HCT116 (cell line): ENCODE measurements around the gene TMEM217.

ENCODE experiments used
- CTCF ChIP-seq, 3 experiments: fragments of 200-600 bp in 1 of 3; sonication (generic) in 1 of 3; IDR thresholded peaks in 2 of 3; conservative IDR thresholded peaks in 1 of 3; 2 replicates each; pipeline ENCODE4 v1.5.1; 2012 to 2017; ENCODE audit warnings: low read depth in 2 of 3, low read length in 2 of 3, antibody characterized with exemption in 1 of 3, borderline replicate concordance in 1 of 3, control low read depth in 1 of 3, mild to moderate bottlenecking in 1 of 3, mixed read lengths in 1 of 3, mixed run types in 1 of 3, moderate library complexity in 1 of 3; ENCODE audit not compliant: insufficient read depth in 1 of 3
- EZH2 ChIP-seq: fragments of 200-600 bp; sonication (generic); IDR thresholded peaks from 2 replicates; pipeline ENCODE4 v1.6.1; 2017; ENCODE audit warnings: antibody characterized with exemption, mixed run types
- POLR2A ChIP-seq: IDR thresholded peaks from 2 replicates; pipeline ENCODE4 v1.7.0; 2011; ENCODE audit warnings: borderline replicate concordance; ENCODE audit not compliant: insufficient read depth, insufficient read length; ENCODE audit errors: extremely low read depth
- POLR2AphosphoS5 ChIP-seq: IDR thresholded peaks from 2 replicates; pipeline ENCODE4 v1.6.1; 2011; ENCODE audit warnings: mild to moderate bottlenecking, low read depth, low read length, moderate library complexity
- REST ChIP-seq: IDR thresholded peaks from 2 replicates; pipeline ENCODE4 v1.6.1; 2012; ENCODE audit warnings: low read depth
- ZNF274 ChIP-seq: fragments of 200-500 bp; sonication (Bioruptor generic); IDR thresholded peaks from 2 replicates; pipeline ENCODE4 v1.6.1; 2014; ENCODE audit warnings: mild to moderate bottlenecking, low read depth, low read length, inconsistent platforms

DNA sequence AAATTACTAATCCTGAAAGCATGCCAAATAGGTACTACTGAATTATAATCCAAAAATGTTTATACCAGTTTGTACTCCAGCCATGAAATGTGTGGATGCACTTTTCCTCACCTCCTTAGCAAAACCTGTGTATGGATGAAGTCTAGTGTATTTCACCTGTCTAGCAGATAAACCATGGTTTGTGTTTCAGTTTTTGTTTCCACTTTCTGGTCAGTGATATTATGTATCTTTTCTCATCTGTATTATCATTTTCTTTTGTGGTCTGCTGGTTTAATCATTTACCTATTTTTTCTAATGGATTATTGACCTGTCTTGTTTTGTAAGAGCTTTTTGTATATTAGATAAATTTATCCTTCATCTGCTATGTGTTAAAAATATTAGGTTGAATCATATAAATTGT lies 41.0 kb upstream of the TMEM217 start:
- TF ChIP-seq REST (no peak), POLR2A (no peak), CTCF (IDR thresholded peaks at IDR 0.05 in 2 of 3, conservative IDR thresholded peaks at IDR 0.05 in 1 of 3; ENCODE audit: borderline replicate concordance in 1 of 3, insufficient read depth in 1 of 3, low read depth in 2 of 3, low read length in 2 of 3) (no peak), POLR2AphosphoS5 (no peak), ZNF274 (no peak), EZH2 (no peak)
